Mucosa of gallbladder (tissue), 1 donor: ENCODE results near the gene UCK1. TPM values are rescaled to one million over a fixed set of nuclear protein-coding genes. Genes with fewer than 3 reads are reported as not detected.

Experiments
- DNase-seq: peaks from one replicate; pipeline ENCODE4 v3.0.0-alpha.2; 2020; ENCODE audit warnings: low spot score
- total RNA-seq: library from RNA; stranded (reverse); gene quantifications from one replicate; pipeline ENCODE4 v1.2.1, GENCODE V29; 2021
- donor health status: DM: no; HTN: no; CAD: no.

Gene UCK1
- 38.3 TPM for total RNA-seq

GRCh38 chr9:131530920-131531832, at the start of gene UCK1:
UCK1 (minus strand) TSS chr9:131531263; CDS start chr9:131531174, 89 bp downstream.
- peak; percentile 63 for DNase-seq

GRCh38 chr9:131580358-131580757, 49.3 kb upstream of the UCK1 start:
- DNase-seq = no peak

GRCh38 chr9:131579789-131580211, 48.7 kb upstream of the UCK1 start:
- DNase-seq = no peak

- no peak for DNase-seq
Measured at GRCh38 chr9:131578731-131579504, 47.9 kb upstream of the UCK1 start.

GRCh38 chr9:131578021-131578420, 47.0 kb upstream of the UCK1 start:
- no peak for DNase-seq

- DNase-seq = no peak
Measured at GRCh38 chr9:131577005-131578000, 46.2 kb upstream of the UCK1 start.

GRCh38 chr9:131575946-131576853, 45.1 kb upstream of the UCK1 start:
- DNase-seq = no peak

- DNase-seq = no peak
Measured at GRCh38 chr9:131574730-131575640, 43.9 kb upstream of the UCK1 start.

GRCh38 chr9:131567910-131568309, 36.8 kb upstream of the UCK1 start:
- no peak for DNase-seq

- no peak for DNase-seq
Measured at GRCh38 chr9:131566158-131566557, 35.1 kb upstream of the UCK1 start.

GRCh38 chr9:131565369-131565768, 34.3 kb upstream of the UCK1 start:
- no peak for DNase-seq

- no peak for DNase-seq
Measured at GRCh38 chr9:131562032-131562959, 31.2 kb upstream of the UCK1 start.

GRCh38 chr9:131559421-131560000, 28.4 kb upstream of the UCK1 start:
- DNase-seq = no peak

- DNase-seq = no peak
Measured at GRCh38 chr9:131557855-131558548, 26.9 kb upstream of the UCK1 start.

GRCh38 chr9:131555841-131556673, 25.0 kb upstream of the UCK1 start:
- DNase-seq = no peak

GRCh38 chr9:131554843-131555351, 23.8 kb upstream of the UCK1 start:
- DNase-seq = no peak
